Measurements from ENCODE around the gene STRA6. TPM values are rescaled to one million over a fixed set of nuclear protein-coding genes. Genes with fewer than 3 reads are reported as not detected.

STRA6 gene
- polyA plus RNA-seq, 1 of the 3 experiments (the other 2 are of a cell fraction), result 27.9 TPM

DNA sequence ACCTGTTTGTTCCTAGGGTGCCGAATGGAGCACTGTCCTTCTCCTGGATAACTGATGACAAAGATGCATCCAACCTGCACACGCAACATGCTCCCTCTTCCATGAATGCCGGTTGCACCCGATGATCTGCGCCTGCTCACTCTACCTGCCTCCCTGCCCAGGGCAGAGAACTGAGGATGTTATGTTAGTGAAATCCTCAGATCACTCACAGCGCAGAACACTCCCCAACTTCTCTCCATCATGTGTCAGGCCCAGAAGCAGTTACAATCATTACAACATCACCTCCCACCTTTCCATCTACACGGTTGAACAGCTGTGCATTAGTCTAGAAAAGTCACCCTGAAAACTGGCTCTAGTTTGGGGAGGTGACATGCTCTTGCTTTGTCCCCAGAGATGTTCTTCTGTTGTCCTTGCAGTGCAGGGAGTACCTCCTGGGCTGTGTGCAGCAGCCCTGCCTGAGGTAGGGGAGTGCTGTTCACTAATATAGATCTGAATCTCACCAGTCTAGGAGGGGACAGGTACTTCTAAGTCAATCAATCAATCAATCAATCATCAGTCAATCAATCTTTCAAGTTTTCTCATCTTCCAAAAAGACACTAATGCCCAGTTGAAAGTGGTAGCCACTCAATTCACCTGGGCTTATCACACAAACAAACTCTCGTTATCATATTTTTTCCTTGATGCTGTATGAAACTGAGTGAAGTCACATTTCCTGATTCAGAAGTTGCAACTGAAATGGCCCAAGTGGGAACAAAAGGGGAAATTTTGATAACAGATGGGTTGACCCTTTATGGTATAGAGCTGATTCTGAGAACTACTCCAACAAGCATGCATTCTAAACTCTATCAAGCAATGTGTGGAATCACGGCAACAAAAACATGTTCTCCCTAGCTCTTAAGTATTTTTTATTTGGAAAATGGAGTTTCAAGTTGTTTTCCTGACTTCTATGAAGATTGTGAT, 44.4 kb downstream of the STRA6 start:
- TF ChIP-seq RAD21 (IDR thresholded peaks at IDR 0.05; ENCODE audit: low read length) (no peak), GATA2 (CRISPR knock-in tag; IDR thresholded peaks at IDR 0.05) (no peak), ELF1 (IDR thresholded peaks at IDR 0.05) (no peak), NRF1 (IDR thresholded peaks at IDR 0.05; ENCODE audit: low read depth, low read length) (no peak), TAF1 (IDR thresholded peaks at IDR 0.05; ENCODE audit: borderline replicate concordance, low read depth, low read length) (no peak), CHD2 (IDR thresholded peaks at IDR 0.05; ENCODE audit: low read length, partially characterized antibody) (no peak), YY1 (IDR thresholded peaks at IDR 0.05; ENCODE audit: low read depth) (no peak), TCF12 (IDR thresholded peaks at IDR 0.05) (no peak), RFX5 (IDR thresholded peaks at IDR 0.05; ENCODE audit: low read length) (no peak), RCOR1 (IDR thresholded peaks at IDR 0.05; ENCODE audit: low read length) (no peak), POLR2AphosphoS5 (IDR thresholded peaks at IDR 0.05; ENCODE audit: low read depth, low read length) (no peak)
- TF ChIP-seq, protein P1, sequence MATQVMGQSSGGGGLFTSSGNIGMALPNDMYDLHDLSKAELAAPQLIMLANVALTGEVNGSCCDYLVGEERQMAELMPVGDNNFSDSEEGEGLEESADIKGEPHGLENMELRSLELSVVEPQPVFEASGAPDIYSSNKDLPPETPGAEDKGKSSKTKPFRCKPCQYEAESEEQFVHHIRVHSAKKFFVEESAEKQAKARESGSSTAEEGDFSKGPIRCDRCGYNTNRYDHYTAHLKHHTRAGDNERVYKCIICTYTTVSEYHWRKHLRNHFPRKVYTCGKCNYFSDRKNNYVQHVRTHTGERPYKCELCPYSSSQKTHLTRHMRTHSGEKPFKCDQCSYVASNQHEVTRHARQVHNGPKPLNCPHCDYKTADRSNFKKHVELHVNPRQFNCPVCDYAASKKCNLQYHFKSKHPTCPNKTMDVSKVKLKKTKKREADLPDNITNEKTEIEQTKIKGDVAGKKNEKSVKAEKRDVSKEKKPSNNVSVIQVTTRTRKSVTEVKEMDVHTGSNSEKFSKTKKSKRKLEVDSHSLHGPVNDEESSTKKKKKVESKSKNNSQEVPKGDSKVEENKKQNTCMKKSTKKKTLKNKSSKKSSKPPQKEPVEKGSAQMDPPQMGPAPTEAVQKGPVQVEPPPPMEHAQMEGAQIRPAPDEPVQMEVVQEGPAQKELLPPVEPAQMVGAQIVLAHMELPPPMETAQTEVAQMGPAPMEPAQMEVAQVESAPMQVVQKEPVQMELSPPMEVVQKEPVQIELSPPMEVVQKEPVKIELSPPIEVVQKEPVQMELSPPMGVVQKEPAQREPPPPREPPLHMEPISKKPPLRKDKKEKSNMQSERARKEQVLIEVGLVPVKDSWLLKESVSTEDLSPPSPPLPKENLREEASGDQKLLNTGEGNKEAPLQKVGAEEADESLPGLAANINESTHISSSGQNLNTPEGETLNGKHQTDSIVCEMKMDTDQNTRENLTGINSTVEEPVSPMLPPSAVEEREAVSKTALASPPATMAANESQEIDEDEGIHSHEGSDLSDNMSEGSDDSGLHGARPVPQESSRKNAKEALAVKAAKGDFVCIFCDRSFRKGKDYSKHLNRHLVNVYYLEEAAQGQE (IDR thresholded peaks at IDR 0.05; ENCODE audit: low read depth, low read length), result no peak
- TF ChIP-seq, protein P2, sequence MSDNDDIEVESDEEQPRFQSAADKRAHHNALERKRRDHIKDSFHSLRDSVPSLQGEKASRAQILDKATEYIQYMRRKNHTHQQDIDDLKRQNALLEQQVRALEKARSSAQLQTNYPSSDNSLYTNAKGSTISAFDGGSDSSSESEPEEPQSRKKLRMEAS (IDR thresholded peaks at IDR 0.05; ENCODE audit: low read depth), result no peak
- TF ChIP-seq, protein P3, sequence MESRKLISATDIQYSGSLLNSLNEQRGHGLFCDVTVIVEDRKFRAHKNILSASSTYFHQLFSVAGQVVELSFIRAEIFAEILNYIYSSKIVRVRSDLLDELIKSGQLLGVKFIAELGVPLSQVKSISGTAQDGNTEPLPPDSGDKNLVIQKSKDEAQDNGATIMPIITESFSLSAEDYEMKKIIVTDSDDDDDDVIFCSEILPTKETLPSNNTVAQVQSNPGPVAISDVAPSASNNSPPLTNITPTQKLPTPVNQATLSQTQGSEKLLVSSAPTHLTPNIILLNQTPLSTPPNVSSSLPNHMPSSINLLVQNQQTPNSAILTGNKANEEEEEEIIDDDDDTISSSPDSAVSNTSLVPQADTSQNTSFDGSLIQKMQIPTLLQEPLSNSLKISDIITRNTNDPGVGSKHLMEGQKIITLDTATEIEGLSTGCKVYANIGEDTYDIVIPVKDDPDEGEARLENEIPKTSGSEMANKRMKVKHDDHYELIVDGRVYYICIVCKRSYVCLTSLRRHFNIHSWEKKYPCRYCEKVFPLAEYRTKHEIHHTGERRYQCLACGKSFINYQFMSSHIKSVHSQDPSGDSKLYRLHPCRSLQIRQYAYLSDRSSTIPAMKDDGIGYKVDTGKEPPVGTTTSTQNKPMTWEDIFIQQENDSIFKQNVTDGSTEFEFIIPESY (IDR thresholded peaks at IDR 0.05; ENCODE audit: borderline replicate concordance, low read depth), result no peak
- TF ChIP-seq, protein P4, sequence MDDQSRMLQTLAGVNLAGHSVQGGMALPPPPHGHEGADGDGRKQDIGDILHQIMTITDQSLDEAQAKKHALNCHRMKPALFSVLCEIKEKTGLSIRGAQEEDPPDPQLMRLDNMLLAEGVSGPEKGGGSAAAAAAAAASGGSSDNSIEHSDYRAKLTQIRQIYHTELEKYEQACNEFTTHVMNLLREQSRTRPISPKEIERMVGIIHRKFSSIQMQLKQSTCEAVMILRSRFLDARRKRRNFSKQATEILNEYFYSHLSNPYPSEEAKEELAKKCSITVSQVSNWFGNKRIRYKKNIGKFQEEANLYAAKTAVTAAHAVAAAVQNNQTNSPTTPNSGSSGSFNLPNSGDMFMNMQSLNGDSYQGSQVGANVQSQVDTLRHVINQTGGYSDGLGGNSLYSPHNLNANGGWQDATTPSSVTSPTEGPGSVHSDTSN (IDR thresholded peaks at IDR 0.05), result no peak
- TF ChIP-seq, protein P5, sequence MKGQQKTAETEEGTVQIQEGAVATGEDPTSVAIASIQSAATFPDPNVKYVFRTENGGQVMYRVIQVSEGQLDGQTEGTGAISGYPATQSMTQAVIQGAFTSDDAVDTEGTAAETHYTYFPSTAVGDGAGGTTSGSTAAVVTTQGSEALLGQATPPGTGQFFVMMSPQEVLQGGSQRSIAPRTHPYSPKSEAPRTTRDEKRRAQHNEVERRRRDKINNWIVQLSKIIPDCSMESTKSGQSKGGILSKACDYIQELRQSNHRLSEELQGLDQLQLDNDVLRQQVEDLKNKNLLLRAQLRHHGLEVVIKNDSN (IDR thresholded peaks at IDR 0.05; ENCODE audit: borderline replicate concordance, low read depth), result no peak
- TF ChIP-seq, protein P6, sequence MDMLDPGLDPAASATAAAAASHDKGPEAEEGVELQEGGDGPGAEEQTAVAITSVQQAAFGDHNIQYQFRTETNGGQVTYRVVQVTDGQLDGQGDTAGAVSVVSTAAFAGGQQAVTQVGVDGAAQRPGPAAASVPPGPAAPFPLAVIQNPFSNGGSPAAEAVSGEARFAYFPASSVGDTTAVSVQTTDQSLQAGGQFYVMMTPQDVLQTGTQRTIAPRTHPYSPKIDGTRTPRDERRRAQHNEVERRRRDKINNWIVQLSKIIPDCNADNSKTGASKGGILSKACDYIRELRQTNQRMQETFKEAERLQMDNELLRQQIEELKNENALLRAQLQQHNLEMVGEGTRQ (IDR thresholded peaks at IDR 0.05; ENCODE audit: borderline replicate concordance, low read depth, low read length), result no peak
- H3K79me2 ChIP-seq (ENCODE audit: insufficient read depth), result no peaks in the 10 kb centered on the region
- no peaks in the 10 kb centered on the region for H3K27me3 ChIP-seq (ENCODE audit: insufficient read depth)
- peak overlapping the region; percentile 82 to 93 for H3K27ac ChIP-seq (ENCODE audit: low read depth in 2 of 2, low read length in 1 of 2)
- H3K4me2 ChIP-seq, result peak overlapping the region; percentile 57; the same call in 1 of the 2 replicates
- H3K9ac ChIP-seq, result no peak overlapping the region
- H3K4me3 ChIP-seq (ENCODE audit: low read depth in 2 of 2, low read length in 1 of 2), result no peak overlapping the region
- no peaks in the 10 kb centered on the region for H3K9me3 ChIP-seq
- H3K9me2 ChIP-seq, result no peaks in the 10 kb centered on the region
- peaks cover 12 to 30% of the 10 kb centered on the region in 2 experiments; a peak in 3 of 4 replicates for H3K4me1 ChIP-seq (ENCODE audit: control insufficient read depth in 1 of 2, insufficient read depth in 2 of 2, low read depth in 1 of 2, low read length in 1 of 2)
- 96% methylated on average over 9 of the region's 9 CpGs for WGBS (ENCODE audit: low lambda C conversion rate)
- peaks cover 13% of the 10 kb centered on the region for H3F3A ChIP-seq (replicated peaks; ENCODE audit: insufficient read depth)
- H2AFZ ChIP-seq (ENCODE audit: low read depth), result no peak overlapping the region
- H3K36me3 ChIP-seq (replicated peaks in 1 of 2; ENCODE audit: control insufficient read depth in 1 of 2, insufficient read depth in 2 of 2, low read length in 1 of 2), result no peaks in the 10 kb centered on the region
- ChIA-PET POLR2A (no interaction called here), CTCF (interaction anchor here (1.1 to 7.7 kb wide), 7 partner anchors 14 to 163 kb away, joined by 3 to 39 read pairs (median 4); partner anchors contain the start of gene ISLR)
- no peaks in the 10 kb centered on the region for H4K20me1 ChIP-seq (ENCODE audit: insufficient read depth)
- DNase-seq, result no peak
